ENCODE data around the gene CLCN7.

- TF ChIP-seq CTCF (IDR thresholded peaks at IDR 0.05) = no peak
- TF ChIP-seq EZH2 (IDR thresholded peaks at IDR 0.05) = no peak
These were observed 54.7 kb downstream of the CLCN7 start for GRCh38 chr16:1420111-1420539.

Data from neural progenitor cell (in vitro differentiated cells).